NCI-H1105 treated with DMSO at 0.1 percent for 48 hours (cell line): ENCODE results near the gene MLYCD.

Experiments used
- DNase-seq: peaks from one replicate; lab custom pipeline; 2025; lab: John Stamatoyannopoulos, UW

MLYCD gene

GRCh38 chr16:83899978-83900377 lies 1.1 kb downstream of the MLYCD start:
- DNase-seq: no peak

- no peak for DNase-seq
These were observed 1.7 kb downstream of the MLYCD start for GRCh38 chr16:83900571-83900970.

- no peak for DNase-seq
These were observed 2.2 kb downstream of the MLYCD start for GRCh38 chr16:83901101-83901500.

GRCh38 chr16:83903751-83904150 lies 4.8 kb downstream of the MLYCD start:
- no peak for DNase-seq

GRCh38 chr16:83906683-83907082 lies 7.8 kb downstream of the MLYCD start:
- DNase-seq: no peak

- DNase-seq: no peak
These were observed 8.2 kb downstream of the MLYCD start for GRCh38 chr16:83907111-83907510.

- no peak for DNase-seq
These were observed 8.8 kb downstream of the MLYCD start for GRCh38 chr16:83907631-83908250.

- no peak for DNase-seq
These were observed 9.9 kb downstream of the MLYCD start for GRCh38 chr16:83908798-83909197.

- no peak for DNase-seq
These were observed 12.4 kb downstream of the MLYCD start for GRCh38 chr16:83911290-83911689.

- no peak for DNase-seq
These were observed 13.8 kb downstream of the MLYCD start for GRCh38 chr16:83912519-83913244.

- DNase-seq: no peak
These were observed 14.3 kb downstream of the MLYCD start for GRCh38 chr16:83913245-83913633.

- DNase-seq: no peak
These were observed 15.3 kb downstream of the MLYCD start for GRCh38 chr16:83914091-83914710.

- no peak for DNase-seq
These were observed 16.2 kb downstream of the MLYCD start for GRCh38 chr16:83915081-83915480.

GRCh38 chr16:83915491-83915890 lies 16.6 kb downstream of the MLYCD start:
- DNase-seq: no peak

- DNase-seq: no peak
These were observed 18.5 kb downstream of the MLYCD start for GRCh38 chr16:83917152-83918120.

GRCh38 chr16:83920894-83921491 lies 22.1 kb downstream of the MLYCD start:
- DNase-seq: no peak

GRCh38 chr16:83923581-83924365 lies 24.9 kb downstream of the MLYCD start:
- DNase-seq: no peak

GRCh38 chr16:83924686-83925085 lies 25.8 kb downstream of the MLYCD start:
- no peak for DNase-seq

GRCh38 chr16:83925095-83925905 lies 26.4 kb downstream of the MLYCD start:
- DNase-seq: no peak
